ENCODE measurements around the gene MMP28.

DNA sequence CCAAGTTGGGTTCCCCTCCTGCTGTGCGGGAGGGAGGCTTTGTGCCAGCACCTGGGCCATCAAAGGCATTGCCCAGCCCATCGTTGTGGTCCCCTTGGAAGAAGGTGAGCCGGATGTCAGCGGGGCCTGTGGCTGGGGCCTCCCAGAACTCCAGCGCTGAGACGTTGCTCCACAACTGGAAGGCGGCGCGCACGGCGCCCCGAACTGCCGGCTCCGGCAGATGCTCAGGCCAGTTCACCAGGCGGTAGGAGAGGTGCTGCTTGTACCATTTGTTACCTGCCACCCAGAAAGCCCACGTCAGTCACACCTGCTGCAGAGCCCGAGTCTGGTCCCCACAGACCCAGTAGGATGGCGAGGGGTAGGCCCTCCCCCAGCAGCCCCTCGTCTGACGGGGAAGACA lies 22.3 kb downstream of the MMP28 start:
- TF ChIP-seq, protein P1, sequence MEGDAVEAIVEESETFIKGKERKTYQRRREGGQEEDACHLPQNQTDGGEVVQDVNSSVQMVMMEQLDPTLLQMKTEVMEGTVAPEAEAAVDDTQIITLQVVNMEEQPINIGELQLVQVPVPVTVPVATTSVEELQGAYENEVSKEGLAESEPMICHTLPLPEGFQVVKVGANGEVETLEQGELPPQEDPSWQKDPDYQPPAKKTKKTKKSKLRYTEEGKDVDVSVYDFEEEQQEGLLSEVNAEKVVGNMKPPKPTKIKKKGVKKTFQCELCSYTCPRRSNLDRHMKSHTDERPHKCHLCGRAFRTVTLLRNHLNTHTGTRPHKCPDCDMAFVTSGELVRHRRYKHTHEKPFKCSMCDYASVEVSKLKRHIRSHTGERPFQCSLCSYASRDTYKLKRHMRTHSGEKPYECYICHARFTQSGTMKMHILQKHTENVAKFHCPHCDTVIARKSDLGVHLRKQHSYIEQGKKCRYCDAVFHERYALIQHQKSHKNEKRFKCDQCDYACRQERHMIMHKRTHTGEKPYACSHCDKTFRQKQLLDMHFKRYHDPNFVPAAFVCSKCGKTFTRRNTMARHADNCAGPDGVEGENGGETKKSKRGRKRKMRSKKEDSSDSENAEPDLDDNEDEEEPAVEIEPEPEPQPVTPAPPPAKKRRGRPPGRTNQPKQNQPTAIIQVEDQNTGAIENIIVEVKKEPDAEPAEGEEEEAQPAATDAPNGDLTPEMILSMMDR (IDR thresholded peaks at IDR 0.05; ENCODE audit: low read length): no peak
- TF ChIP-seq EZH2 (optimal IDR thresholded peaks at IDR 0.05; ENCODE audit: low read depth, low read length) (no peak), EZH2phosphoT487 (IDR thresholded peaks at IDR 0.05; ENCODE audit: low read length) (no peak)
